ENCODE results near the gene ITGB6.

DNA sequence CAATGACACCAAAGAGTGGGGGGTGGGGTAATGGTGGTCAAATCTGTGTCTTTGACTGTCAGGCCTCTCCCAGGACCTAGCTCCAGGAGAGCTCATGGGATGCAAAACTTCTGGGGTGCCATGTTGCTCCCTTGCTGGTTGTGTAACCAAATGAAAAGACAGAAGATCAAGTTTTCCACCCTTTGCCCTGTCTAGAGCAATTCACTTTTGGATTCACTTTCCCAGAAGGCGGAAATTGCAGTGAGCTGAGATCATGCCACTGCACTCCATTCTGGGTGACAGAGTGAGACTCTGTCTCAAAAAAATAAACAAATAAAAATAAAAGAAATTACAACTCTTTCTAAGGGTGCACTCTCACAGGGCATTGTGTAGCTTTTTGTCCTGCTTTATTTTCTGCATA is 102.7 kb downstream of the ITGB6 start:
- TF ChIP-seq PAX5 (IDR thresholded peaks at IDR 0.05; ENCODE audit: borderline replicate concordance, low read depth, low read length) (no peak), ZNF217 (IDR thresholded peaks at IDR 0.05) (no peak), SP1 (IDR thresholded peaks at IDR 0.05; ENCODE audit: low read depth, low read length) (no peak), IKZF2 (IDR thresholded peaks at IDR 0.05) (no peak), CREM (IDR thresholded peaks at IDR 0.05; ENCODE audit: low read depth) (no peak), JUND (IDR thresholded peaks at IDR 0.05; ENCODE audit: low read depth, low read length) (no peak), POLR2A (IDR thresholded peaks at IDR 0.05; ENCODE audit: low read depth, low read length) (no peak), SRF (IDR thresholded peaks at IDR 0.05; ENCODE audit: low read depth in 2 of 2, low read length in 2 of 2) (no peak), POLR2AphosphoS5 (IDR thresholded peaks at IDR 0.05; ENCODE audit: low read length) (no peak), FOXM1 (IDR thresholded peaks at IDR 0.05; ENCODE audit: low read depth, low read length) (no peak)
- TF ChIP-seq, protein P1, sequence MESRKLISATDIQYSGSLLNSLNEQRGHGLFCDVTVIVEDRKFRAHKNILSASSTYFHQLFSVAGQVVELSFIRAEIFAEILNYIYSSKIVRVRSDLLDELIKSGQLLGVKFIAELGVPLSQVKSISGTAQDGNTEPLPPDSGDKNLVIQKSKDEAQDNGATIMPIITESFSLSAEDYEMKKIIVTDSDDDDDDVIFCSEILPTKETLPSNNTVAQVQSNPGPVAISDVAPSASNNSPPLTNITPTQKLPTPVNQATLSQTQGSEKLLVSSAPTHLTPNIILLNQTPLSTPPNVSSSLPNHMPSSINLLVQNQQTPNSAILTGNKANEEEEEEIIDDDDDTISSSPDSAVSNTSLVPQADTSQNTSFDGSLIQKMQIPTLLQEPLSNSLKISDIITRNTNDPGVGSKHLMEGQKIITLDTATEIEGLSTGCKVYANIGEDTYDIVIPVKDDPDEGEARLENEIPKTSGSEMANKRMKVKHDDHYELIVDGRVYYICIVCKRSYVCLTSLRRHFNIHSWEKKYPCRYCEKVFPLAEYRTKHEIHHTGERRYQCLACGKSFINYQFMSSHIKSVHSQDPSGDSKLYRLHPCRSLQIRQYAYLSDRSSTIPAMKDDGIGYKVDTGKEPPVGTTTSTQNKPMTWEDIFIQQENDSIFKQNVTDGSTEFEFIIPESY (IDR thresholded peaks at IDR 0.05) = no peak
- TF ChIP-seq, protein P2, sequence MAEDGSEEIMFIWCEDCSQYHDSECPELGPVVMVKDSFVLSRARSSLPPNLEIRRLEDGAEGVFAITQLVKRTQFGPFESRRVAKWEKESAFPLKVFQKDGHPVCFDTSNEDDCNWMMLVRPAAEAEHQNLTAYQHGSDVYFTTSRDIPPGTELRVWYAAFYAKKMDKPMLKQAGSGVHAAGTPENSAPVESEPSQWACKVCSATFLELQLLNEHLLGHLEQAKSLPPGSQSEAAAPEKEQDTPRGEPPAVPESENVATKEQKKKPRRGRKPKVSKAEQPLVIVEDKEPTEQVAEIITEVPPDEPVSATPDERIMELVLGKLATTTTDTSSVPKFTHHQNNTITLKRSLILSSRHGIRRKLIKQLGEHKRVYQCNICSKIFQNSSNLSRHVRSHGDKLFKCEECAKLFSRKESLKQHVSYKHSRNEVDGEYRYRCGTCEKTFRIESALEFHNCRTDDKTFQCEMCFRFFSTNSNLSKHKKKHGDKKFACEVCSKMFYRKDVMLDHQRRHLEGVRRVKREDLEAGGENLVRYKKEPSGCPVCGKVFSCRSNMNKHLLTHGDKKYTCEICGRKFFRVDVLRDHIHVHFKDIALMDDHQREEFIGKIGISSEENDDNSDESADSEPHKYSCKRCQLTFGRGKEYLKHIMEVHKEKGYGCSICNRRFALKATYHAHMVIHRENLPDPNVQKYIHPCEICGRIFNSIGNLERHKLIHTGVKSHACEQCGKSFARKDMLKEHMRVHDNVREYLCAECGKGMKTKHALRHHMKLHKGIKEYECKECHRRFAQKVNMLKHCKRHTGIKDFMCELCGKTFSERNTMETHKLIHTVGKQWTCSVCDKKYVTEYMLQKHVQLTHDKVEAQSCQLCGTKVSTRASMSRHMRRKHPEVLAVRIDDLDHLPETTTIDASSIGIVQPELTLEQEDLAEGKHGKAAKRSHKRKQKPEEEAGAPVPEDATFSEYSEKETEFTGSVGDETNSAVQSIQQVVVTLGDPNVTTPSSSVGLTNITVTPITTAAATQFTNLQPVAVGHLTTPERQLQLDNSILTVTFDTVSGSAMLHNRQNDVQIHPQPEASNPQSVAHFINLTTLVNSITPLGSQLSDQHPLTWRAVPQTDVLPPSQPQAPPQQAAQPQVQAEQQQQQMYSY (CRISPR knock-in tag; IDR thresholded peaks at IDR 0.05) = no peak
- TF ChIP-seq, protein P3, sequence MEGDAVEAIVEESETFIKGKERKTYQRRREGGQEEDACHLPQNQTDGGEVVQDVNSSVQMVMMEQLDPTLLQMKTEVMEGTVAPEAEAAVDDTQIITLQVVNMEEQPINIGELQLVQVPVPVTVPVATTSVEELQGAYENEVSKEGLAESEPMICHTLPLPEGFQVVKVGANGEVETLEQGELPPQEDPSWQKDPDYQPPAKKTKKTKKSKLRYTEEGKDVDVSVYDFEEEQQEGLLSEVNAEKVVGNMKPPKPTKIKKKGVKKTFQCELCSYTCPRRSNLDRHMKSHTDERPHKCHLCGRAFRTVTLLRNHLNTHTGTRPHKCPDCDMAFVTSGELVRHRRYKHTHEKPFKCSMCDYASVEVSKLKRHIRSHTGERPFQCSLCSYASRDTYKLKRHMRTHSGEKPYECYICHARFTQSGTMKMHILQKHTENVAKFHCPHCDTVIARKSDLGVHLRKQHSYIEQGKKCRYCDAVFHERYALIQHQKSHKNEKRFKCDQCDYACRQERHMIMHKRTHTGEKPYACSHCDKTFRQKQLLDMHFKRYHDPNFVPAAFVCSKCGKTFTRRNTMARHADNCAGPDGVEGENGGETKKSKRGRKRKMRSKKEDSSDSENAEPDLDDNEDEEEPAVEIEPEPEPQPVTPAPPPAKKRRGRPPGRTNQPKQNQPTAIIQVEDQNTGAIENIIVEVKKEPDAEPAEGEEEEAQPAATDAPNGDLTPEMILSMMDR (IDR thresholded peaks at IDR 0.05 in 2 of 3, conservative IDR thresholded peaks at IDR 0.05 in 1 of 3; ENCODE audit: control insufficient read depth in 2 of 3, extremely low read depth in 1 of 3, insufficient read depth in 1 of 3, low read depth in 3 of 3, low read length in 3 of 3) = no peak

Data from GM12878 (cell line).